K562 (cell line): ENCODE measurements around the gene GALNT17. TPM values are rescaled to one million over a fixed set of nuclear protein-coding genes. Genes with fewer than 3 reads are reported as not detected.

Experiments
- ATAC-seq: fragments of 200-7000 bp; cut with Tn5 transposase; 3 replicates; pipeline ENCODE4 v1.9.1; 2020; ENCODE audit warnings: moderate library complexity
- BruUV-seq: library from RNA; stranded (reverse); fragments of 400-500 nt; replicated peaks from 2 replicates; lab custom pipeline; 2021; lab: Mats Ljungman, UMichigan
- CTCF ChIA-PET: fragments of 300-600 bp; formaldehyde crosslinking; extraction: SDS; loops from one replicate; lab custom pipeline; 2021; ENCODE audit warnings: low intra/inter-chr PET ratio; lab: Yijun Ruan, JAX
- POLR2A ChIA-PET: fragments of 300-600, 350-650 bp; sonication (Branson Sonifier 250); formaldehyde crosslinking; extraction: SDS; loops from one replicate; lab custom pipeline; 2021; ENCODE audit warnings: antibody characterized with exemption, inconsistent platforms; lab: Yijun Ruan, JAX
- DNase-seq, 4 experiments: peaks; one replicate each; pipeline versions ENCODE4 v3.0.0 to v3.0.0-alpha.2; 2011 to 2018; ENCODE audit warnings: low spot score in 3 of 4, mixed read lengths in 3 of 4; ENCODE audit errors: extremely low read depth in 1 of 4
- FAIRE-seq: peaks from 2 replicates; lab custom pipeline; 2011; peaks lifted over from hg19 to GRCh38; lab: Jason Lieb, UNC
- H2AFZ ChIP-seq: 2 replicates; pipeline ENCODE4 v1.6.0; 2011; ENCODE audit warnings: low read depth, low read length, control low read depth, inconsistent platforms
- H3K27ac ChIP-seq: fragments of 200-600 bp; 3 replicates; pipeline ENCODE4 v1.8.0; 2011; ENCODE audit warnings: low read depth, mild to moderate bottlenecking, control low read depth, inconsistent platforms, low read length, moderate library complexity, mixed read lengths; ENCODE audit errors: extremely low read depth
- H3K27me3 ChIP-seq, 2 experiments: fragments of 300-600 bp in 1 of 2; 2 replicates in 1 of 2; 3 replicates in 1 of 2; pipeline versions ENCODE4 v1.6.0 to v1.8.0; 2011; ENCODE audit warnings: inconsistent platforms in 2 of 2, low read length in 2 of 2, mild to moderate bottlenecking in 1 of 2, mixed read lengths in 1 of 2, moderate library complexity in 1 of 2; ENCODE audit not compliant: control insufficient read depth in 2 of 2, insufficient read depth in 2 of 2
- H3K36me3 ChIP-seq: fragments of 300-600 bp; 3 replicates; pipeline ENCODE4 v1.8.0; 2011; ENCODE audit warnings: mild to moderate bottlenecking, low read length, inconsistent platforms; ENCODE audit not compliant: control insufficient read depth, insufficient read depth
- H3K4me1 ChIP-seq, 2 experiments: fragments of 200-600 bp in 1 of 2; replicated peaks in 1 of 2; 2 replicates in 1 of 2; 3 replicates in 1 of 2; pipeline versions ENCODE4 v1.5.1 to v1.8.0; 2011; ENCODE audit warnings: inconsistent platforms in 2 of 2, low read length in 2 of 2, mild to moderate bottlenecking in 1 of 2, mixed read lengths in 1 of 2, moderate library complexity in 1 of 2; ENCODE audit not compliant: control insufficient read depth in 2 of 2, insufficient read depth in 2 of 2
- H3K4me2 ChIP-seq: 2 replicates; pipeline ENCODE4 v1.6.1; 2011; ENCODE audit warnings: low read length, control low read depth, inconsistent platforms, mixed read lengths; ENCODE audit not compliant: insufficient read depth
- H3K4me3 ChIP-seq: fragments of 200-600 bp; sonication (generic), shearing (Covaris generic); 2 replicates; pipeline ENCODE4 v1.5.1; 2016; ENCODE audit warnings: control low read depth, inconsistent platforms
- H3K79me2 ChIP-seq: fragments of 200-600 bp; 3 replicates; pipeline ENCODE4 v1.8.0; 2011; ENCODE audit warnings: low read length, inconsistent platforms; ENCODE audit not compliant: control insufficient read depth, insufficient read depth
- H3K9ac ChIP-seq, 2 experiments: 2 replicates each; pipeline versions ENCODE4 v1.6.0 to v1.6.1; 2011; ENCODE audit warnings: low read depth in 2 of 2, low read length in 2 of 2, control low read depth in 1 of 2, inconsistent platforms in 1 of 2, mild to moderate bottlenecking in 1 of 2, mixed read lengths in 1 of 2; ENCODE audit not compliant: insufficient read depth in 1 of 2
- H3K9me1 ChIP-seq: one replicate; pipeline ENCODE4 v1.6.0; 2011; ENCODE audit warnings: inconsistent platforms, mild to moderate bottlenecking, low read length, moderate library complexity; ENCODE audit not compliant: control insufficient read depth, insufficient read depth
- H3K9me3 ChIP-seq: replicated peaks from 2 replicates; pipeline ENCODE4 v1.5.1; 2011; ENCODE audit warnings: low read depth, low read length, inconsistent platforms; ENCODE audit not compliant: control insufficient read depth, insufficient read depth
- H4K20me1 ChIP-seq: replicated peaks from 2 replicates; pipeline ENCODE4 v1.6.1; 2011; ENCODE audit warnings: low read length, inconsistent platforms, mixed read lengths; ENCODE audit not compliant: control insufficient read depth, insufficient read depth
- CXXC5 ChIP-seq: fragments of 250-450 bp; sonication (Bioruptor Pico); IDR thresholded peaks from 2 replicates; pipeline ENCODE4 v1.8.0; 2022; ENCODE audit warnings: inconsistent platforms, mild to moderate bottlenecking, moderate library complexity
- DMBX1 ChIP-seq: fragments of 250-450 bp; sonication (Bioruptor Pico); IDR thresholded peaks from 2 replicates; pipeline ENCODE4 v1.8.0; 2022; ENCODE audit warnings: inconsistent platforms, mild to moderate bottlenecking, moderate library complexity, borderline replicate concordance
- ELF1 ChIP-seq: fragments of 200-800 bp; sonication (Bioruptor generic); IDR thresholded peaks from 2 replicates; pipeline ENCODE4 v1.6.1; 2016; ENCODE audit warnings: missing genetic modification characterization, missing compliant biosample characterization
- ETV1 ChIP-seq: fragments of 450-650 bp; conservative IDR thresholded peaks from 2 replicates; pipeline ENCODE4 v1.6.1; 2016; ENCODE audit warnings: missing genetic modification characterization, control low read depth, low read depth, missing compliant biosample characterization
- ETV5 ChIP-seq: sonication (generic); formaldehyde crosslinking; IDR thresholded peaks from 2 replicates; pipeline ENCODE4 v1.4.0; 2020; ENCODE audit warnings: low read depth, mild to moderate bottlenecking, missing genetic modification reagents
- MEIS2 ChIP-seq: fragments of 450-650 bp; IDR thresholded peaks from 2 replicates; pipeline ENCODE4 v1.6.1; 2014; ENCODE audit warnings: mild to moderate bottlenecking; ENCODE audit not compliant: partially characterized antibody
- PTBP1 ChIP-seq: fragments of 200-400 bp; formaldehyde crosslinking; IDR thresholded peaks from 2 replicates; pipeline ENCODE4 v1.6.1; 2017; ENCODE audit warnings: low read depth, low read length
- SAFB ChIP-seq: fragments of 200-400 bp; formaldehyde crosslinking; IDR thresholded peaks from 2 replicates; pipeline ENCODE4 v1.6.1; 2017; ENCODE audit warnings: low read depth, low read length, borderline replicate concordance
- TAF1 ChIP-seq: IDR thresholded peaks from 2 replicates; pipeline ENCODE4 v1.6.1; 2011; ENCODE audit warnings: mild to moderate bottlenecking, low read length, moderate library complexity; ENCODE audit not compliant: insufficient read depth, control insufficient read depth, severe bottlenecking; ENCODE audit errors: extremely low read depth
- ZNF3 ChIP-seq: fragments of 250-450 bp; sonication (Bioruptor Pico); IDR thresholded peaks from 2 replicates; pipeline ENCODE4 v1.5.0; 2021; ENCODE audit warnings: mild to moderate bottlenecking, moderate library complexity
- ZNF318 ChIP-seq, 2 experiments: fragments of 450-650 bp; IDR thresholded peaks; 2 replicates each; pipeline ENCODE4 v1.6.1; 2016; ENCODE audit warnings: mild to moderate bottlenecking in 2 of 2, borderline replicate concordance in 1 of 2, low read depth in 1 of 2, moderate library complexity in 1 of 2
- ZNF551 ChIP-seq: fragments of 250-450 bp; sonication (Bioruptor Pico); IDR thresholded peaks from 2 replicates; pipeline ENCODE4 v1.5.0; 2021; ENCODE audit warnings: mild to moderate bottlenecking, moderate library complexity
- WGBS: fragments of 100-300 bp; shearing (Covaris generic); methylation state at CpG from one replicate; pipeline ENCODE4 v1.1.6; 2016; ENCODE audit warnings: low coverage, mixed read lengths; ENCODE audit not compliant: insufficient coverage; ENCODE audit errors: missing lambda C conversion rate; 5-methylcytosine and 5-hydroxymethylcytosine counted together
- in situ Hi-C: fragments of 300-500 bp; cut with MboI; formaldehyde crosslinking; loops from 4 replicates; pipeline ENCODE4 v1.15.0; 2018; ENCODE audit warnings: inconsistent platforms, mixed read lengths
- intact Hi-C: fragments of 100-400 bp; cut with micrococcal nuclease; formaldehyde crosslinking; loops from 2 replicates; pipeline ENCODE4 v1.14.2; 2022
- polyA plus RNA-seq, 8 experiments: library from polyadenylated mRNA; depleted of rRNA in 4 of 8; stranded (reverse) in 5 of 8; unstranded in 3 of 8; fragments of >200 nt; fragmentation: Nextera tagmentation in 2 of 8; fragmentation: Illumina TruSeq in 1 of 8; extraction: Ambion mirVana in 2 of 8; extraction: Trizol in 1 of 8; gene quantifications; 2 replicates each; pipeline versions ENCODE4 v1.2.1 to v1.2.3, GENCODE V29; 2011 to 2014; ENCODE audit warnings: inconsistent platforms in 1 of 8, missing spikeins in 1 of 8
- total RNA-seq, 7 experiments: library from RNA; depleted of rRNA in 6 of 7; stranded (reverse); fragments of >200 nt in 6 of 7; fragmentation: Illumina TruSeq in 2 of 7; extraction: Trizol in 2 of 7; gene quantifications; 2 replicates each; pipeline versions ENCODE4 v1.2.1 to v1.2.3, GENCODE V29; 2011 to 2021; ENCODE audit warnings: low replicate concordance in 1 of 7
- TF ChIP-seq, protein P1 (sequence below): sonication (generic); IDR thresholded peaks from 2 replicates; pipeline ENCODE4 v1.6.1; 2016

Gene GALNT17
- total and polyA plus RNA-seq, 9 of the 15 experiments (the other 6 are each of a cell fraction or from before 2014, with no cell fraction given), result not detected

- H2AFZ ChIP-seq, result no peak overlapping the region
- no peaks in the 10 kb centered on the region for H3K36me3 ChIP-seq
- ChIA-PET CTCF (no interaction called here), POLR2A (no interaction called here)
- no peak overlapping the region for H3K4me2 ChIP-seq
- intact Hi-C loops (no loop called here), in situ Hi-C loops (no loop called here)
- no peaks in the 10 kb centered on the region for H4K20me1 ChIP-seq
- H3K9me1 ChIP-seq, result no peaks in the 10 kb centered on the region
- H3K9ac ChIP-seq, result no peak overlapping the region
- ATAC-seq (no peak), FAIRE-seq (no peak), DNase-seq (no peak)
- H3K27ac ChIP-seq, result no peak overlapping the region
- H3K27me3 ChIP-seq, result no peaks in the 10 kb centered on the region
- BruUV-seq, result no TSS peak
- no peak overlapping the region for H3K4me3 ChIP-seq
- H3K79me2 ChIP-seq, result no peaks in the 10 kb centered on the region
- no peaks in the 10 kb centered on the region; a peak in 1 of 5 replicates for H3K4me1 ChIP-seq
- H3K9me3 ChIP-seq, result no peaks in the 10 kb centered on the region
- WGBS, result 42% methylated on average over 32 of the region's 88 CpGs
- TF ChIP-seq CXXC5, result no peak
- no peak for TF ChIP-seq ETV5 (CRISPR knock-in tag)
- no peak for TF ChIP-seq ZNF318 (IDR thresholded peaks at IDR 0.05; ENCODE audit: borderline replicate concordance in 1 of 2, low read depth in 1 of 2)
- TF ChIP-seq ELF1 (tag), result no peak
- no peak for TF ChIP-seq PTBP1
- no peak for TF ChIP-seq SAFB
- no peak for TF ChIP-seq ETV1 (tag)
- no peak for TF ChIP-seq DMBX1 (CRISPR knock-in tag)
- TF ChIP-seq, protein P1, sequence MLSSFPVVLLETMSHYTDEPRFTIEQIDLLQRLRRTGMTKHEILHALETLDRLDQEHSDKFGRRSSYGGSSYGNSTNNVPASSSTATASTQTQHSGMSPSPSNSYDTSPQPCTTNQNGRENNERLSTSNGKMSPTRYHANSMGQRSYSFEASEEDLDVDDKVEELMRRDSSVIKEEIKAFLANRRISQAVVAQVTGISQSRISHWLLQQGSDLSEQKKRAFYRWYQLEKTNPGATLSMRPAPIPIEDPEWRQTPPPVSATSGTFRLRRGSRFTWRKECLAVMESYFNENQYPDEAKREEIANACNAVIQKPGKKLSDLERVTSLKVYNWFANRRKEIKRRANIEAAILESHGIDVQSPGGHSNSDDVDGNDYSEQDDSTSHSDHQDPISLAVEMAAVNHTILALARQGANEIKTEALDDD, result no peak
- TF ChIP-seq MEIS2, result no peak
- no peak for TF ChIP-seq TAF1
- TF ChIP-seq ZNF3 (CRISPR knock-in tag), result no peak
- TF ChIP-seq ZNF551, result no peak
Measured at GRCh38 chr7:71132377-71133231, 660 bp downstream of the GALNT17 start.
